OCI-LY3 (cell line): ENCODE data around the gene GIT2.

Experiments used
- H2AFZ ChIP-seq: fragments of 200-600, 300-600 bp; shearing (Covaris generic); 2 replicates; pipeline ENCODE4 v1.6.0; 2014; ENCODE audit warnings: antibody characterized with exemption, low read depth, low read length
- H3K27ac ChIP-seq: fragments of 200-600, 300-600 bp; sonication (generic); 2 replicates; pipeline ENCODE4 v1.5.1; 2014; ENCODE audit warnings: mild to moderate bottlenecking, low read length, moderate library complexity, mixed read lengths
- H3K27me3 ChIP-seq: fragments of 200-600, 300-600 bp; sonication (generic); 2 replicates; pipeline ENCODE4 v1.6.1; 2014; ENCODE audit warnings: low read depth, low read length, mixed read lengths
- H3K36me3 ChIP-seq: fragments of 200-600, 300-600 bp; sonication (generic); replicated peaks from 2 replicates; pipeline ENCODE3; 2014; ENCODE audit warnings: low read depth, low read length, mixed read lengths
- H3K4me1 ChIP-seq: fragments of 300-600, 200-600 bp; sonication (generic); 2 replicates; pipeline ENCODE4 v1.6.1; 2014; ENCODE audit warnings: low read length, mixed read lengths
- H3K4me2 ChIP-seq: fragments of 200-600, 300-600 bp; sonication (generic); 2 replicates; pipeline ENCODE4 v1.6.1; 2014; ENCODE audit warnings: low read length, mixed read lengths
- H3K4me3 ChIP-seq: fragments of 300-600, 200-600 bp; sonication (generic); 2 replicates; pipeline ENCODE4 v1.5.1; 2014; ENCODE audit warnings: antibody characterized with exemption, mild to moderate bottlenecking, low read length, moderate library complexity
- H3K79me2 ChIP-seq: fragments of 300-600, 200-600 bp; shearing (Covaris generic); 2 replicates; pipeline ENCODE4 v1.6.1; 2014; ENCODE audit warnings: mild to moderate bottlenecking, low read length, mixed read lengths
- H3K9ac ChIP-seq: fragments of 300-600, 200-600 bp; shearing (Covaris generic); 2 replicates; pipeline ENCODE4 v1.6.0; 2014; ENCODE audit warnings: mild to moderate bottlenecking, low read length, moderate library complexity
- H3K9me3 ChIP-seq: fragments of 200-600, 300-600 bp; shearing (Covaris generic); 2 replicates; pipeline ENCODE4 v1.6.1; 2014; ENCODE audit warnings: low read length, mixed read lengths; ENCODE audit not compliant: insufficient read depth
- H4K20me1 ChIP-seq: fragments of 200-600, 300-600 bp; sonication (generic); 2 replicates; pipeline ENCODE4 v1.6.1; 2016; ENCODE audit warnings: low read length, mixed read lengths; ENCODE audit not compliant: insufficient read depth
- EZH2phosphoT487 ChIP-seq: fragments of 200-600 bp; shearing (Covaris generic); IDR thresholded peaks from 2 replicates; pipeline ENCODE4 v1.6.1; 2018; ENCODE audit warnings: antibody characterized with exemption, mixed run types, low read depth
- TF ChIP-seq, protein P1 (sequence below): fragments of 200-600, 300-600 bp; sonication (generic); IDR thresholded peaks from 2 replicates; pipeline ENCODE4 v1.5.1; 2014; ENCODE audit warnings: antibody characterized with exemption, low read length, low read depth

Gene GIT2

GRCh38 chr12:109880043-109880931 lies 115.9 kb downstream of the GIT2 start, which contains the start of gene GLTP:
TSS of gene GLTP (minus strand) at chr12:109880541. CDS start at chr12:109880374, 167 bp downstream.
- H4K20me1 ChIP-seq = no peaks in the 10 kb centered on the region
- peak within 1 kb of the TSS; percentile 95 for H3K4me3 ChIP-seq
- H3K9me3 ChIP-seq = no peaks in the 10 kb centered on the region
- H3K36me3 ChIP-seq = no peaks in the 10 kb centered on the region
- no peaks in the 10 kb centered on the region for H3K79me2 ChIP-seq
- H3K9ac ChIP-seq = peak within 1 kb of the TSS; percentile 64
- TF ChIP-seq, protein P1, sequence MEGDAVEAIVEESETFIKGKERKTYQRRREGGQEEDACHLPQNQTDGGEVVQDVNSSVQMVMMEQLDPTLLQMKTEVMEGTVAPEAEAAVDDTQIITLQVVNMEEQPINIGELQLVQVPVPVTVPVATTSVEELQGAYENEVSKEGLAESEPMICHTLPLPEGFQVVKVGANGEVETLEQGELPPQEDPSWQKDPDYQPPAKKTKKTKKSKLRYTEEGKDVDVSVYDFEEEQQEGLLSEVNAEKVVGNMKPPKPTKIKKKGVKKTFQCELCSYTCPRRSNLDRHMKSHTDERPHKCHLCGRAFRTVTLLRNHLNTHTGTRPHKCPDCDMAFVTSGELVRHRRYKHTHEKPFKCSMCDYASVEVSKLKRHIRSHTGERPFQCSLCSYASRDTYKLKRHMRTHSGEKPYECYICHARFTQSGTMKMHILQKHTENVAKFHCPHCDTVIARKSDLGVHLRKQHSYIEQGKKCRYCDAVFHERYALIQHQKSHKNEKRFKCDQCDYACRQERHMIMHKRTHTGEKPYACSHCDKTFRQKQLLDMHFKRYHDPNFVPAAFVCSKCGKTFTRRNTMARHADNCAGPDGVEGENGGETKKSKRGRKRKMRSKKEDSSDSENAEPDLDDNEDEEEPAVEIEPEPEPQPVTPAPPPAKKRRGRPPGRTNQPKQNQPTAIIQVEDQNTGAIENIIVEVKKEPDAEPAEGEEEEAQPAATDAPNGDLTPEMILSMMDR = peak; percentile 18; the same call in 1 of the 2 replicates
- TF ChIP-seq EZH2phosphoT487 = no peak
- H3K4me2 ChIP-seq = peak within 1 kb of the TSS; percentile 97
- no peak within 1 kb of the TSS for H3K27ac ChIP-seq
- H3K27me3 ChIP-seq = peaks cover 12% of the 10 kb centered on the region; the same call in 1 of the 2 replicates
- peaks cover 38% of the 10 kb centered on the region for H3K4me1 ChIP-seq
- H2AFZ ChIP-seq = peak within 1 kb of the TSS; percentile 94
